Muscle layer of colon (tissue), 2 donors: ENCODE results near the gene TCN1.
"Not testable (repeated sequence)": the region's sequence is repeated elsewhere in the genome, so short reads cannot be mapped to it uniquely, and the experiment has no call there.

Experiments
- H3K27ac ChIP-seq: one replicate; pipeline ENCODE4 v1.7.0; 2013; ENCODE audit warnings: low read depth, mild to moderate bottlenecking, low read length, moderate library complexity
- H3K27me3 ChIP-seq, 2 donors: one replicate each; pipeline ENCODE4 v1.7.0; 2013; ENCODE audit warnings: low read length in 2 of 2, mild to moderate bottlenecking in 2 of 2; ENCODE audit not compliant: insufficient read depth in 2 of 2, control insufficient read depth in 1 of 2
- H3K36me3 ChIP-seq: one replicate; pipeline ENCODE4 v1.7.0; 2013; ENCODE audit warnings: mild to moderate bottlenecking, low read length; ENCODE audit not compliant: insufficient read depth
- H3K4me1 ChIP-seq: one replicate; pipeline ENCODE4 v1.7.0; 2013; ENCODE audit warnings: mild to moderate bottlenecking, low read length; ENCODE audit not compliant: insufficient read depth
- H3K4me3 ChIP-seq, 2 donors: one replicate each; pipeline ENCODE4 v1.7.0; 2013; ENCODE audit warnings: low read length in 2 of 2, low read depth in 1 of 2, mild to moderate bottlenecking in 1 of 2, moderate library complexity in 1 of 2
- H3K9ac ChIP-seq: one replicate; pipeline ENCODE4 v1.7.0; 2013; ENCODE audit warnings: low read length
- H3K9me3 ChIP-seq: one replicate; pipeline ENCODE4 v1.7.0; 2013; ENCODE audit warnings: mild to moderate bottlenecking, low read length
- donor health status: abdominal sarcoma.
- donor health status: Adenocarcinoma of cecum.

The TCN1 gene

DNA sequence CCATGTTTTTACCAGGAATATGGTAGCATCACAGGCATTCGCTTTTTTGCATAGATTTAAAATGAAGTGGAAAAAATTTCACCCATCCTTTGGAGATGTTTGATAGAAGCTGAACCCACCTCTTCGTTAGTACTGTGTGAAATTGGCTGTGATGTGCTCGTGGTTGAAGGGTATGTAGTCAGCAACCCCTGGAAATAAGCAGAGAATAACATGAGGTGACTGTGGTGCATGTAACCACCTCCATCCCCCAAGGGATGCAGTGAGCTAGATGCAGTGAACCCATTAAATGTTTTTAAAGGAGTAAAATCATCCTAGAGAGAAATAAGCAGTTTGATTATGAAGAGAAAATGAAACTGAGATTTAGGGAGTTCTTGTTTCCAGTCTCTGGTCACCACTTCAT, 36.9 kb downstream of the TCN1 start:
- H3K36me3 ChIP-seq, result no peaks in the 10 kb centered on the region
- H3K4me3 ChIP-seq, result no peak overlapping the region
- H3K27ac ChIP-seq, result no peak overlapping the region

GRCh38 chr11:59822989-59823566, 43.2 kb downstream of the TCN1 start:
- Histone ChIP-seq H3K27ac (no peak overlapping the region), H3K9me3 (no peaks in the 10 kb centered on the region), H3K4me1 (no peaks in the 10 kb centered on the region), H3K9ac (no peak overlapping the region), H3K36me3 (no peaks in the 10 kb centered on the region), H3K27me3 (no peaks in the 10 kb centered on the region), H3K4me3 (no peak overlapping the region)

More for the DNA sequence above, 36.9 kb downstream of the TCN1 start:
- Histone ChIP-seq H3K27me3 (no peaks in the 10 kb centered on the region), H3K9ac (no peak overlapping the region), H3K4me1 (no peaks in the 10 kb centered on the region), H3K9me3 (no peaks in the 10 kb centered on the region)

GRCh38 chr11:59818572-59818971, 47.7 kb downstream of the TCN1 start:
- Histone ChIP-seq H3K27ac (no peak overlapping the region), H3K4me1 (no peaks in the 10 kb centered on the region), H3K4me3 (no peak overlapping the region), H3K27me3 (no peaks in the 10 kb centered on the region), H3K9ac (no peak overlapping the region), H3K9me3 (no peaks in the 10 kb centered on the region), H3K36me3 (no peaks in the 10 kb centered on the region)

DNA sequence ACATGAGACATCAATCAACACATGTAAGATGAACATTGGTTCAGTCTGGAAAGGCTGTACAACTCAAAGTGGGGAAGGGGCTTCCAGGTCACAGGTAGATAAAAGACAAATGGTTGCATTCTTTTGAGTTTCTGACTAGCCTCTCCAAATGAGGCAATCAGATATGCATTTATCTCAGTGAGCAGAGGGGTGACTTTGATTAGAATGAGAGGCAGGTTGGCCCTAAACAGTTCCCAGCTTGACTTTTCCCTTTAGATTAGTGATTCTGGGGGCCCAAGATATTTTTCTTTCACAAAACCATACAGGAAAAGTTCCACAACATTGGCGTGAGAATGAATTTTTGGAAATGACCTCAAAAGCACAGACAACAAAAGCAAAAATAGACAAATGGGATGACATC, 49.9 kb downstream of the TCN1 start:
- H3K4me3 ChIP-seq, H3K27ac ChIP-seq, H3K27me3 ChIP-seq, H3K36me3 ChIP-seq, H3K9me3 ChIP-seq, H3K4me1 ChIP-seq, H3K9ac ChIP-seq: not testable (repeated sequence)

DNA sequence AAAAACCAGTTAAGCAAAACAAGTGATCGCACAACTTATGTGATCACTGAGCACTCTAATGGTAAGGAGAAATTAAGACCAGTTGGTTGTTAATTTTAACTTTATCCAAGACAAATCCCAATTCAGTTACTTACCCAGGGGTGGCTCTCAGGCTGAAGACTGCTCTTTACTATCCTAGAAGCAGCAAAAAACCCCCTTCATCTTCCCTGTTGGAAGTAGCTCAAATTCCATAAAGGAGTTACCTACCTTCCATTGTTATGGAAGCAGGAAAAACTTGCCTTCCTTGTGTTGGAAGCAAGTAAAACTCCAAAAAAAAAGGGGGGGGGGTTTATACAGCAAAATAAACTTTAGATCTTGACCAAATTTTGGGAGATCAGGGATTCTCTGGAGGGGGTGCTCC, 50.5 kb downstream of the TCN1 start:
- H3K9me3 ChIP-seq, result no peaks in the 10 kb centered on the region
- H3K27ac ChIP-seq, result no peak overlapping the region
- no peak overlapping the region for H3K4me3 ChIP-seq
- no peaks in the 10 kb centered on the region for H3K36me3 ChIP-seq
- no peak overlapping the region for H3K9ac ChIP-seq
- no peaks in the 10 kb centered on the region for H3K27me3 ChIP-seq
- H3K4me1 ChIP-seq, result no peaks in the 10 kb centered on the region

DNA sequence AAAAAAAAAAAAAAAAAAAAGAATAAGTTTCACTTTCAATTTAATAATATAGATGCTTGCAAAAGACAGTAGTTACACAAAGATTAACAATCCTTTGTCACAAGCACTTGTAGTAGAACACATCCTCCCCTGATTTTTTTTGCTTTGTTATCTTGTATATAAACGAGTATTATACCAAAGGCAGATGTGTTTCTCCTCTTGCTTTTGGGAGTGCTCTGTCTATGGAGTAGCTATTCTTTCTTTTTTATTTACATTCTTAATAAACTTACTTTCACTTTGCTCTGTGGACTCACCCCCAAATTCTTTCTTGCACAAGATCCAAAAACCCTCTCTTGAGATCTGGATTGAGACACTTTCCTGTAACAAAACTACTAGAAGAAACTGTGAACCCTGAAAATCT, 52.3 kb downstream of the TCN1 start:
- Histone ChIP-seq H3K27me3 (no peaks in the 10 kb centered on the region), H3K27ac (no peak overlapping the region), H3K4me3 (no peak overlapping the region), H3K36me3 (no peaks in the 10 kb centered on the region), H3K9ac (no peak overlapping the region), H3K9me3 (no peaks in the 10 kb centered on the region), H3K4me1 (no peaks in the 10 kb centered on the region)

DNA sequence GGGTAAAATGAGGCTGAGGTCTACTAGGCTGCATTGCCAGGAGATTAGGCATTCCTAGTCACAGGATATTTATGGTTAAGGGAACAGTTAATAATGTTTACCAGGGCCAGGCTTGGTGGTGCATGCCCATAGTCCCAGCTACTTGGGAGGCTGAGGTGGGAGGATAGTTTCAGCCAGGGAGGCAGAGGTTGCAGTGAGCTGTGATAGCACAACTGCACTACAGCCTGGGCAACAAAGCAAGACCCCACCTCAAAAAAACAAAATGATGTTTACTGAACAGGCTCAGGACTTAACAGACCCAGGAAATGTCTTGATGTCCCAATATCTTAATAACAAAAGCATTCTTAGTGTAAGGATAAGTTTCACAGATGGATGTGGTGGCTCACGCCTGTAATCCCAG, 52.9 kb downstream of the TCN1 start:
- no peak overlapping the region for H3K27ac ChIP-seq
- no peak overlapping the region for H3K9ac ChIP-seq
- H3K4me1 ChIP-seq, result no peaks in the 10 kb centered on the region
- H3K9me3 ChIP-seq, result no peaks in the 10 kb centered on the region
- H3K4me3 ChIP-seq, result no peak overlapping the region
- no peaks in the 10 kb centered on the region for H3K27me3 ChIP-seq
- no peaks in the 10 kb centered on the region for H3K36me3 ChIP-seq

DNA sequence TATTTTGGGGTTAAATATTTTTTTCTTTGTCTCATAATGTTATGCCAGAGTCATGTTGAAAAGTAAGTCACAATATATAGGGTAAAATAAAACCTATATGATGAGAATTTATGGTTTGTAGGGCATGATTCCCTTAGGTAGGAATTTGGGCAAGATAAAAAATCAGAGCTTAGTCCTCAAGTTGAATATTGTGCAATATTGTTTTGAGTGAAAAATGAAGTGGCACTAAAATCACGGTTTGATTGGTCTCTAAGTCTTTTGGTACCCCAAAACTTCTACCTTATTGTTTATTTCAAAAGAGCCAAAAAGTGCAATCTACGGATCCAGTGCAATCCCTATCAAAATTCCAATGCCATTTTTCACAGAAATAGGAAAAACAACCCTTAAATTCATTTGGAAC, 54.1 kb downstream of the TCN1 start:
- Histone ChIP-seq H3K27ac (no peak overlapping the region), H3K9me3 (no peaks in the 10 kb centered on the region), H3K27me3 (no peaks in the 10 kb centered on the region), H3K4me3 (no peak overlapping the region), H3K4me1 (no peaks in the 10 kb centered on the region), H3K9ac (no peak overlapping the region), H3K36me3 (peaks cover 8% of the 10 kb centered on the region)

DNA sequence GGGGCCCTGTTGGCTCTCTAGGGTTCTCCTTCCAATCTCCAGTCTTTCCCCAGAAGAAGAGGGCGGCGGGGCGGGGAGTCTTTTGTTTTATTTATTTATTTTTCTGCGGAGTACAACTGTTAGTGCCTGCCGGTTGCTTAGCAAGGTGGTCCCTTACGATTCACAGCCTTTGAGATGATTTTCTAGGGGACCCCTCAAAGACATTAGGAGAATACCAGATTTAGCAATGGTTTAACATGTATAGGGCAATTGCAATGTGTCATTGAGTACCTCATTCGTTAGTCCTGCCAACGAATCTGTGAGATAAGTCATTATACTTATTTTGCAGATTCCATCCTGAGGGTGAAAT, 55.4 kb downstream of the TCN1 start:
- Histone ChIP-seq H3K9me3 (no peaks in the 10 kb centered on the region), H3K27ac (peak overlapping the region; percentile 90), H3K4me1 (no peaks in the 10 kb centered on the region), H3K9ac (no peak overlapping the region), H3K36me3 (peaks cover 20% of the 10 kb centered on the region), H3K4me3 (peak overlapping the region; percentile 86 to 99), H3K27me3 (no peaks in the 10 kb centered on the region)

DNA sequence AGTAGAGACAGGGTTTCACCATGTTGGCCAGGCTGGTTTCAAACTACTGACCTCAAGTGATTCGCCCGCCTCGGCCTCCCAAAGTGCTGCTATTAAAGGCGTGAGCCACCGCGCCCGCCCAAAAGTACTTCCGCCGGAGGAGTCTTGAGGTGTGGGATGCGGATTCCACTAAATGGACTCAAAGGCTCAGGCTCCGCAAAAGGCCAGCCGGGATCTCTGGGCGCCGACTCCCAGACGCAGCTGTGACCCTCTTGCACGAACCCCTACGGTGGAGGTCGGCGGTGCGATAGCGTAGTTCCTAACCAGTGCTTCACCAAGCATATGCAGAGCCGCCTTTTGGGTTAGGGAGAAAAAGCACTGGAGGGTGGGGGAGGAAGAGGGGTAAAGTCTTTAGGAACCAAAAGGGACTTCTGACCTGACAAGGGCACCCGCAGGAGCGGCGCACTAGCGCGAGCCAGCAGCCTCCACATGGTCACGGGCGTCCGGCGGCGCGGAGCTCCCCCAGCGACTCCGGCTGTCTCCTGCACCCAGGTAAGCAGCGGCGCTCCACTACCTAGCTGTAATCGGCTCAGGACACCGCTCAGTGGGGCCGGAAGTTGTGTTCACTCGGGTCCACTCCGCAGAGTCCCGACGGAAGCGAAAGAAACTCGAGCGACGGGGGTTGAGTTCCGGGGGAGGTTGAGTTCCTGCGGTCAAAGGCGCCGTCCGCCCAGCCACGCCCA, 55.9 kb downstream of the TCN1 start, which contains the start of gene MRPL16:
TSS of gene MRPL16 (minus strand) at position 590 of the 722 bp plus-strand sequence. CDS start at position 470, 120 bp downstream.
- no peaks in the 10 kb centered on the region for H3K9me3 ChIP-seq
- peak within 1 kb of the TSS; percentile 94 for H3K9ac ChIP-seq
- H3K4me3 ChIP-seq, result peak within 1 kb of the TSS; percentile 86 to 99
- H3K27ac ChIP-seq, result peak within 1 kb of the TSS; percentile 90
- H3K27me3 ChIP-seq, result no peaks in the 10 kb centered on the region
- H3K36me3 ChIP-seq, result peaks cover 25% of the 10 kb centered on the region
- no peaks in the 10 kb centered on the region for H3K4me1 ChIP-seq

DNA sequence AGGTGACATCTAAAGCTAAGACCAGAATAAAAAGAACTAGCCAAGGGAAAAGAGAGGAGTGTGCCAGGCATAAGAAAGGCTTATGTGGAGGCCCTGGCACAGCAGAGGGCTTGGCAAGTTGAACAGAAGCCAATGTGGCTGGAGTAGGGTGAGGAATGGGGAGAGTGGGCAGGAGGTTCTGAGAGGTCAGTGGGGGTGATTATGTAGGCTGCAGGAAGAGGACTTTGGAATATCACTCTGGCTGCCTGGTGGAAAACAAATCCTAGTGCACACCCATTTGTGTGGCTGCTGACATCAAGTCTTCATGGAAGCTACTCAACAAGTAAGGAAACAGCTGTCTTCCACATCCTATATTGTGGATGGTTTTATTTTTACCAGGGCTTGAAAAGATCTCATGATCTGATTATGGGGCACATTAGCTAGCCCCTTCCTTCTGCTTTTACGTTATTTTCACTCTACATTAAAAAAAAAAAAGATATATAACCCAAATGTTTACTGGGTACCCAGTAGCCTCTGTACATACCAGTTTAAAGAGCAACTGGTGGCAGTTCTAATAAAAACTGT, 59.2 kb downstream of the TCN1 start:
- peaks cover 37% of the 10 kb centered on the region for H3K36me3 ChIP-seq
- H3K27ac ChIP-seq, result no peak overlapping the region
- H3K4me3 ChIP-seq, result no peak overlapping the region
- no peaks in the 10 kb centered on the region for H3K9me3 ChIP-seq
- H3K27me3 ChIP-seq, result no peaks in the 10 kb centered on the region
- peaks cover 2% of the 10 kb centered on the region for H3K4me1 ChIP-seq
- no peak overlapping the region for H3K9ac ChIP-seq

GRCh38 chr11:59804061-59804460, 62.2 kb downstream of the TCN1 start:
- Histone ChIP-seq H3K36me3 (peaks cover 47% of the 10 kb centered on the region), H3K9me3 (no peaks in the 10 kb centered on the region), H3K27ac (no peak overlapping the region), H3K27me3 (no peaks in the 10 kb centered on the region), H3K4me1 (peaks cover 4% of the 10 kb centered on the region), H3K9ac (no peak overlapping the region), H3K4me3 (no peak overlapping the region)
